IMR-90 (cell line): ENCODE data around the gene PCSK5.

Experiments
- POLR2A ChIP-seq: IDR thresholded peaks from 2 replicates; pipeline ENCODE4 v1.6.1; 2012; ENCODE audit warnings: mild to moderate bottlenecking, low read depth, low read length
- TF ChIP-seq, protein P1 (sequence below): conservative IDR thresholded peaks from 2 replicates; pipeline ENCODE4 v1.5.1; 2012; ENCODE audit warnings: mild to moderate bottlenecking, low read depth, low read length, improper control_type of control experiment

DNA sequence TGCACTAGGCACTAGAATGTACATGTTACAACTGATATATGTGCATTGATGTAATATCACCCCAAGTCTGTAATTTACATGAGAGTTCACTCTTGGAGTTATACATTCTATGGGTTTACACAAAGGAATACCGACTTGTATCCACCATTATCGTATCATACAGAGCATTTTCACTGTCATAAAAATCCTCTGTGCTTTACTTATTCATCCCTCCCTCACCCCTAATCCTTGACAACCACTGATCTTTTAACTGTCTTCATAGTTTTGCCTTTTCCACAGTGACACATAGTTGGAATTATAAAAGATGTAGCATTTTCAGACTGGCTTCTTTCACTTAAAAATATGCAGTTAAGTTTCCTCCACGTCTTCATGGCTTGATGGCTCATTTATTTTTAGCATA lies 514.9 kb downstream of the PCSK5 start:
- TF ChIP-seq POLR2A, result no peak
- TF ChIP-seq, protein P1, sequence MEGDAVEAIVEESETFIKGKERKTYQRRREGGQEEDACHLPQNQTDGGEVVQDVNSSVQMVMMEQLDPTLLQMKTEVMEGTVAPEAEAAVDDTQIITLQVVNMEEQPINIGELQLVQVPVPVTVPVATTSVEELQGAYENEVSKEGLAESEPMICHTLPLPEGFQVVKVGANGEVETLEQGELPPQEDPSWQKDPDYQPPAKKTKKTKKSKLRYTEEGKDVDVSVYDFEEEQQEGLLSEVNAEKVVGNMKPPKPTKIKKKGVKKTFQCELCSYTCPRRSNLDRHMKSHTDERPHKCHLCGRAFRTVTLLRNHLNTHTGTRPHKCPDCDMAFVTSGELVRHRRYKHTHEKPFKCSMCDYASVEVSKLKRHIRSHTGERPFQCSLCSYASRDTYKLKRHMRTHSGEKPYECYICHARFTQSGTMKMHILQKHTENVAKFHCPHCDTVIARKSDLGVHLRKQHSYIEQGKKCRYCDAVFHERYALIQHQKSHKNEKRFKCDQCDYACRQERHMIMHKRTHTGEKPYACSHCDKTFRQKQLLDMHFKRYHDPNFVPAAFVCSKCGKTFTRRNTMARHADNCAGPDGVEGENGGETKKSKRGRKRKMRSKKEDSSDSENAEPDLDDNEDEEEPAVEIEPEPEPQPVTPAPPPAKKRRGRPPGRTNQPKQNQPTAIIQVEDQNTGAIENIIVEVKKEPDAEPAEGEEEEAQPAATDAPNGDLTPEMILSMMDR, result no peak
